HG03378 (cell line): ENCODE data around the gene GOLIM4.
A peak's percentile ranks its signal among the peaks of the same experiment; 100 is the strongest.
"Not testable (repeated sequence)": the region's sequence is repeated elsewhere in the genome, so short reads cannot be mapped to it uniquely, and the experiment has no call there.

ENCODE experiments used
- ATAC-seq: cut with Tn5 transposase; IDR thresholded peaks from one replicate; pipeline ENCODE4 v1.9.1; 2021; ENCODE audit warnings: mild to moderate bottlenecking, moderate library complexity; ENCODE audit not compliant: unreplicated experiment

GOLIM4 gene

GRCh38 chr3:168077091-168077490 is 18.6 kb downstream of the GOLIM4 start:
- ATAC-seq = no peak

DNA sequence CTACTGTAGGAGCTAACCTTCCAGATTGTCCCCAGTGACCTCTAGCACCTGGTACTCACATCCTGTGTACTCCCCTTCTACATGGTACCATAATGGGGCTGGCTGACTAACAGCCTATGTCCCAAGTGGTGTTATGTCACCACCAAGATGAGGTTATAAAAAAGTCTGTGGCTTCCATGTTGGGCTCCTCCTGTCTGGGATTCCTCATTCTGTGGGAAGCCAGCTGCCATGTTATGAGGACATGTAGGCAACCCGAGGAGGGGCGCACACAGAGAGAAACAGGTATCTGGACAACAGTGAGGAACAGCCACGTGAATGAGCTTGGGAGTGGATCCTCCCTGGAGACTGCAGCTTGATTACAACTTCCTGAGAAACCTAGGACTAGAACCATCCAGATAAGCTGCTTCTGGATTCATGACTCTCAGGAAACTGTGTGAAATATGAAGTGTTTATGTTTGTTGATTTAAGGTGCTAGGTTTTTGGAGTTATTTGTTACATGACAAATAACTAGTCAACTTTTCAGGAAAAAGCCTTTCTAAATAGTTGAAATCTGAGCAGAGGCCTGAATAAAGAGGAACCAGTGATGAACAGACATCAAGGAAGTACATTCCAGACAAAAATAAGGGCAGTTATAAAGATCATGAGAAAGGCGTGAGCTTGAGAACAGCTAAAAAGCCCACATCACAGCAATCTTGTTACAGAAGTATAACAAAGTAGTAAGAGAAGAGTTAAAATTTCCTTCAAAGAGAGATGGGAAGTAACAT is 21.7 kb downstream of the GOLIM4 start:
- ATAC-seq = no peak

DNA sequence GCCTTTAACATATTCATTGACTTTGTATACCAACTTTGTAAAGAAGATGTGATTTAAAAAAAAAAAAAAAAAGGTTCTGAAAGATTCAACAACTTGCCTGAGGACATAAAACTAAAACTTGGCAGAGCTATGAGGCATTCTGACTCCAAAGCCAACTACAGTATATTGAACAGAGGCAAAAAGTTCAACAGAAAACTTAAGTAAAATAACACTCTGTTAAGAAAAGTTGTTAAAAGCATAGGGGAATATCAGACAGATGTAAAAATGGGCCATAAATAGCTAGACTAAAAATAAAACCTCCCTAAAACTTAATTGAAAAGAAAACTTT is 23.4 kb downstream of the GOLIM4 start:
- ATAC-seq = no peak

- ATAC-seq = no peak
Measured at GRCh38 chr3:168071591-168072322, 24.0 kb downstream of the GOLIM4 start.

GRCh38 chr3:168070919-168071318 is 24.8 kb downstream of the GOLIM4 start:
- ATAC-seq = no peak

DNA sequence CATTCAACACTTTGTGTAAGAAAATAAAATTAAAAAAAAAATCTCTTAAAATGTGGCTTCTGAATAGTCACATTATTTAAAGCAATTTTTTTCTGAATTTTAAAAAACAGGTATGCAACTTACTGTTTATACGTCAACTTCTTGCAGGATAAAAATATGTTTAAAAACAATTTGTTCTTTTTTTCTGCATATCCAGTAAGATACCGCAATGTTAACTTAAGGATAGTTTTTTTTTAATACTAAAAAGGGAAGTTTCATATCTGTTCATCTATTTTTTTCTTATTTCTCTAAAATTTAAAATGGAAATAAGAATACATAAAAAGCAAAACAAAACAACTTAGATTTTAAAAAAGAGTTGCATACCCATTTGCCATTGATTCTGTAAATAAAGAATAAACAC is 27.4 kb downstream of the GOLIM4 start:
- no peak for ATAC-seq

GRCh38 chr3:168066882-168067281 is 28.8 kb downstream of the GOLIM4 start:
- no peak for ATAC-seq

GRCh38 chr3:168065569-168065968 is 30.2 kb downstream of the GOLIM4 start:
- no peak for ATAC-seq

GRCh38 chr3:168063122-168063521 is 32.6 kb downstream of the GOLIM4 start:
- no peak for ATAC-seq

- no peak for ATAC-seq
Measured at GRCh38 chr3:168062679-168063078, 33.0 kb downstream of the GOLIM4 start.

DNA sequence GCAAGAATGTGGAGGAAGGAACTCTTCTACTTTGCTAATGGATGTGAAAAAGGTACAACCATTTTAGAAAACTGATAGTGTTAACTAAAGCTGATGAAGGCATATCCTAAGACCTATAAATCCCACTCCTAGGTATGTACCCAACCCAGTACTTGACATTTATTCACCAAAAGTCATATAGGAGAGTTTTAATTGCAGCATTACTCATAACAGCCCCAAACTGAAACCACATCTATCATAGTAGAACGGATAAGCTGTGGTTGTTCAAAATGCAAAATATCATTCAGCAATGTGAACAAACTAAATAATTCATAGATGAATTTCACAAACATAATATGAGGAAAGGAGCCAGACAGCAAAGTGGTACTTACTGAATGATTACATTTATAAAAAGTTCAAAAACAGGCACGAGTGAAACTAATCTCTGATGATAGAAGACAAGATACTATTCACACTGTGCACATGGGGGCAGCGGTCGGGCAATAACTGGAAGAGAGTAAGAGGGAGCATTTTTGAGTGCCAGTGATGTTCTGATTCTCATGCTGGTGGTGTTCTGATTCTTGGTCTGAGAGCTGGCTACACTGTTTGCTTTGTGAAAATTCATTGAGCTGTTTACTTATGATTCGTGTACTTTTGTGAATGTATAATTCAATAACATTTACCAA is 34.3 kb downstream of the GOLIM4 start:
- peak; percentile 96 for ATAC-seq

DNA sequence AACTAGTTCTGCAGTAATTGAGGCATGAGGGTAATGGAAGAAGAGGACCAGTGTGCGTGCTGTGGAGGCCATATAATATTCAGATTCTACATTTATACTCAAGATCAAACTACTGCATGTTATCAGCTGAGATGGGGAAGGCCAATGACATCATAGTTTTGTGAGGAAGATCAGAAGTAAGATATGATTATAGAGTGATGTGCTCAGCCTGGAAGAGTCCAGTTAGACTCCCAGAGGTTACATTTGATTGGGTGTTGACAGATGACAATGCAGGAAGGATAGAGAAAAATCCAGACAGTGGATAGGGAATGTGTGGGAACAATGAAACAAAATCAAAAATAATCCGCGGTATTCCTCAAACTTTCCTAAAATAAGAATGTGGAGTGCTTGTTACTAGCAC is 35.4 kb downstream of the GOLIM4 start:
- ATAC-seq = no peak

DNA sequence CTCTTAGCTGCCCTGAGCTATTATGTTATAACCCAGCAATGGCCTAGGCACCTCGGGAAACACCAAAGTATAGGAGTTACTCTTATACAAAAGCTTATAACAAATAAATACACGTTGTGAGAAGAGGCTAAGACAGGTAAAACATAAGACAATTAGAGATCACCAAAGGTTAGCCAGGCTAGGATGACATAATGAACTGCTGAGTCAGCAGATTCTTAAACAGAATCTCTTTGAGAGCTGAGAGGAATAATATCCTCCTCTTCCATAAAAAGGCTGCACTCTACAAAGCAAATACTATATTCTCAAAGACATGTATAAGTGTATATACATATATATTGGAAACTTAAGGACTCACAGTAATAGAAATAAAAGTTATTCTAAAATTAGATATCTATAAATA is 37.2 kb downstream of the GOLIM4 start:
- ATAC-seq = no peak

DNA sequence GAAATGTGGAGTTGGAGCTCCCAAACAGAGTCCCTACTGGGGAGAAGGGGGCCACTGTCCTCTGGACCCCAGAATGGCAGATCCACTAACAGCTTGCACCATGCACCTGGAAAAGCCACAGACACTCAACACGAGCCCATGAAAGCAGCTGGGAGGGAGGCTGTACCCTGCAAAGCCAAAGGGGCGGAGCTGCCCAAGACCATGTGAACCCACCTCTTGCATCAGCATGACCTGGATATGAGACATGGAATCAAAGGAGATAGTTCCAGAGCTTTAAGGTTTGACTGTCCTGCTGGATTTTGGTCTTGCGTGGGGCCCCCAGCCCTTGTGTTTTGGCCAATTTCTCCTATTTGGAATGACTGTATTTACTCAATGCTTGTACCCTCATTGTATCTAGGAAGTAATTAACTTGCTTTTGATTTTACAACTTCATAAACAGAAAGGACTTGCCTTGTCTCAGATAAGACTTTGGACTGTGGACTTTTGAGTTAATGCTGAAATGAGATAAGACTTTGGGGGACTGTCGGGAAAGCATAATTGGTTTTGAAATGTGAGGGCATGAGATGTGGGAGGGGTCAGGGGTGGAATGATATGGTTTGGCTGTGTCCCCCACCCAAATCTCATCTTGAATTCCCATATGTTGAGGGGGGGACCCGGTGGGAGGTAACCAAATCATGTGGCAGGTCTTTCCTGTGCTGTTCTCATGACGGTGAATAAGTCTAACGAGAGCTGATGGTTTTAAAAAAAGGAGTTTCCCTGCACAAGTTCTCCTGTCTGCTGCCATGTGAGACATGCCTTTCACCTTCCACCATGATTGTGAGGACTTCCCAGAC is 39.1 kb downstream of the GOLIM4 start:
- not testable (repeated sequence) for ATAC-seq

DNA sequence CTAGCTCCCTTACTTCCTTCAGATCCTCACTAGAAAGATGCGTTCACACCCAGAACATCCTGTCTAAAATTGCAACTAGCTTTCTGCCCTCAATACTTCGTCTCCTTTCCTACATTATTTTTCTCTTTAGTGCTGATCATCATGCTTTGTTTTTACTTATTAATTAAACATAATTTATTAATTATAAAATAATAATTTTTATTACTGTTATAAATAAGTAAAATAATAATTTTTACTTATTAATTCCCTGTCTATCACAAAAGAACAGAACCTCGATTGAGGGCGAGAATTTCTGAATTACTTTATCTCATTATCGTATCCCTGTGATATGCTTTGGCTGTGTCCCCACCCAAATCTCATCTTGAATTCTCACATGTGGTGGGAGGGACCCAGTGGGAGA is 41.3 kb downstream of the GOLIM4 start:
- ATAC-seq = no peak

DNA sequence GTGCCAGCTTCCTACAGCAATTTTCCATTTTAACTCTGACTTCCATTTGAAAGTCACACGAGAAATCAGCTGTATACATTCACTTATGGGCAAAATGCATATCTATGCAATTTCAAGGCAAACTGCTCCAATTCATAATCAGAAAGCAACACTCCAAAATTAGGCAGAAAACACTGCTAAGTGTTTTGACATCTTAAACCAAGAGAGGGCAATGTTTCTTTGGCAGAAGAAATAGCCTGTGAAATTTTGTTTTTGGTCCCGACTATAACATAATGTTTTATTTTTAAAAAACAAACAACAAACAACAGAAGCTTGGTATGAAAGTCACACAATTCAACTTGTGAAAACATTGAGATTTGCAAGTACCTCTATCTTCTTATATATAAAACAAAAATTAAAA is 42.6 kb downstream of the GOLIM4 start:
- no peak for ATAC-seq

DNA sequence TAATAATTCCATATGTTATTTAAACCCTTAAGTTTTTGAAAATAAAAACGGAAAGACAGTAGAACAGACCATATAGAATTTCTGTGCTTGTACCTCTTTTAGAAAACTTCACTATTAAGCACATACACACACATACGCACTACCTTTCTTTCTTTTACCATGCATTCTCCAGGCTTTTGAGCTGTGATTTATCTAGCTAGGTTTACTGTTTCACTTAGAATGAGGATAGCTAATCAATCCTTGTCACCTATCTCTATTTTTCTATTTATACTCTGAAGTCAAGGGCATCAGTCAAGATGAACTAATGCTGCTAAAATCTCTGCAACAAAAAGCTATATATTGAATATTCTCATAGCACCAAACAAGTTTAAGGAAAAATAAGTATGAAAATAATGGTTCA is 43.2 kb downstream of the GOLIM4 start:
- ATAC-seq = no peak

GRCh38 chr3:168051531-168052471 is 43.9 kb downstream of the GOLIM4 start:
- peak; percentile 70 for ATAC-seq

DNA sequence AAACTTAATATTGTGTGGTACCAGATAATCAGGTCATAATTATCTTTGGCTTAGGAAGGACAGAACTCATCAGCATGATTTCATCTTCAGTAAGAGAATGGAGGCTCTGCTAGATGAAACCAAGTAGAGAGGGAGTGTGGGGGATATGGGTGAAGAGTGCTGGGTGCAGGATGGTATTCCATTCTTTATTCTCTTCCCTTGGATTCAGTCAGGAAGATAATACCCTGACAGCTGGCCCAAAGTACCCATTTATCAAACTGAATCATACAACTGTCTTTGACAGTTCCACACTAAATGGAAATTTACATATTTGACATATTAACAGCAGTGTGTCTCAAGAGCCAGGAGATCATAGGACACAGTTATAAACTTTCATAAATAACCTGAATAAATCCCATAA is 44.7 kb downstream of the GOLIM4 start:
- ATAC-seq = peak; percentile 3

DNA sequence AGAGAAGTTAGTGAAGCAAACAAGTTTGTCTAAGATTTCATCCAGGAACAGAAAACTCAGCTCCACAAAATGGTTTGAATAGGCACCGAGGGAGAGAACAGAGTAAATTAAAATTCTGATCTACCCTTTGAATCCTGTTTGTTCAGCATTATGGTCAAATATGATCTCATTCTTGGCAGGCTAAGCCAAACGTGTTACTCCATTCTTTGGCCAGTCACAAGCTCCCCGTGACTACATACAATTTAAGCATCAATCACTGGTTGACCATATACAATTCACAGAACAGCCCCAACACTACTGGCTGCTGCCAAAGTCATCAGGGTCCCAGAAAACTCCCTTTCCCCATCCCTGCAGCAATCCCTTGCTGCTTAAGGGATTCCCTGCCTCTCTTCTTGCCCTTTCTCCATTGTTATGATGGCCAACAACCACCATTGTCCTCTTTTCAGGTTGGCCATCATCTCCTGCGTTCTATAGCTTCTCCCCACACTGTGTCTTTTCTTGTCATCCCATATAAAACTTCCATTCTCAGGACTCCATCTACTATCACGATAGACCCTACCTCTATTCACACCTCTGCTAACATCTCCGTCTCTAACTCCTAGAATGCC is 46.3 kb downstream of the GOLIM4 start:
- ATAC-seq = no peak
